Panc1 (cell line): Measurements from ENCODE around the gene SPATA6L. TPM values are rescaled to one million over a fixed set of nuclear protein-coding genes. Genes with fewer than 3 reads are reported as not detected.

Source experiments
- ATAC-seq: fragments of 200-7000 bp; cut with Tn5 transposase; 2 replicates; pipeline ENCODE4 v1.9.1; 2020; ENCODE audit warnings: mild to moderate bottlenecking, moderate library complexity
- BruUV-seq: library from RNA; stranded (reverse); fragments of 400-500 nt; replicated peaks from 2 replicates; lab custom pipeline; 2021; lab: Mats Ljungman, UMichigan
- CTCF ChIA-PET: fragments of 300-600 bp; sonication (Branson Sonifier 250); formaldehyde crosslinking; loops from one replicate; lab custom pipeline; 2022; ENCODE audit warnings: antibody characterized with exemption; lab: Charles Lee
- POLR2A ChIA-PET: fragments of 300-600 bp; sonication (Branson Sonifier 250); formaldehyde crosslinking; loops from one replicate; lab custom pipeline; 2022; ENCODE audit warnings: antibody characterized with exemption; lab: Charles Lee
- DNase-seq: peaks from one replicate; pipeline ENCODE4 v3.0.0-alpha.2; 2010; ENCODE audit warnings: low read depth, low spot score
- H3K27ac ChIP-seq: 2 replicates; pipeline ENCODE4 v1.5.1; 2011; ENCODE audit warnings: mild to moderate bottlenecking, low read length, inconsistent platforms
- H3K27me3 ChIP-seq: fragments of 200-500 bp; sonication (Bioruptor generic); 2 replicates; pipeline ENCODE4 v1.6.0; 2014; ENCODE audit warnings: low read length, inconsistent platforms; ENCODE audit not compliant: control insufficient read depth, insufficient read depth
- H3K36me3 ChIP-seq: fragments of 200-500 bp; sonication (Bioruptor generic); 2 replicates; pipeline ENCODE4 v1.5.1; 2014; ENCODE audit warnings: inconsistent platforms, mild to moderate bottlenecking, low read length, moderate library complexity; ENCODE audit not compliant: control insufficient read depth, insufficient read depth
- H3K4me1 ChIP-seq: 2 replicates; pipeline ENCODE4 v1.5.1; 2011; ENCODE audit warnings: inconsistent platforms, mild to moderate bottlenecking, low read length, moderate library complexity; ENCODE audit not compliant: control insufficient read depth, insufficient read depth
- H3K4me3 ChIP-seq, 2 experiments: 2 replicates each; pipeline ENCODE4 v1.5.1; 2011 to 2012; ENCODE audit warnings: low read depth in 2 of 2, low read length in 2 of 2, mild to moderate bottlenecking in 2 of 2, inconsistent platforms in 1 of 2, moderate library complexity in 1 of 2
- H3K9me3 ChIP-seq: fragments of 200-500 bp; sonication (Bioruptor generic); 2 replicates; pipeline ENCODE4 v1.5.1; 2014; ENCODE audit warnings: low read depth, mild to moderate bottlenecking, inconsistent platforms, low read length, moderate library complexity; ENCODE audit not compliant: control insufficient read depth, insufficient read depth
- CTCF ChIP-seq: fragments of 450-650 bp; IDR thresholded peaks from 2 replicates; pipeline ENCODE4 v1.5.1; 2017; ENCODE audit warnings: mild to moderate bottlenecking
- POLR2AphosphoS5 ChIP-seq: IDR thresholded peaks from 2 replicates; pipeline ENCODE4 v1.6.1; 2012; ENCODE audit warnings: mild to moderate bottlenecking, low read depth, low read length, moderate library complexity
- REST ChIP-seq, 2 experiments: IDR thresholded peaks; 2 replicates each; pipeline ENCODE4 v1.6.1; 2011 to 2012; ENCODE audit warnings: low read depth in 2 of 2, control low read depth in 1 of 2, low read length in 1 of 2, mild to moderate bottlenecking in 1 of 2, moderate library complexity in 1 of 2; ENCODE audit not compliant: insufficient read depth in 1 of 2
- SIN3A ChIP-seq: IDR thresholded peaks from 2 replicates; pipeline ENCODE4 v1.6.1; 2012; ENCODE audit warnings: low read depth, mild to moderate bottlenecking, low read length, moderate library complexity, borderline replicate concordance; ENCODE audit not compliant: insufficient read depth
- TCF7L2 ChIP-seq: IDR thresholded peaks from 2 replicates; pipeline ENCODE4 v1.6.1; 2011; ENCODE audit warnings: mild to moderate bottlenecking, low read depth, low read length, inconsistent platforms
- in situ Hi-C: cut with HindIII; loops from 2 replicates; pipeline ENCODE4 v1.10.0; 2016; ENCODE audit warnings: low sequenced_read_pairs, low pct_unique_long_range_greater_than_20kb
- intact Hi-C: fragments of 100-400 bp; cut with micrococcal nuclease; formaldehyde crosslinking; loops from one replicate; pipeline ENCODE4 v1.10.0; 2022; ENCODE audit not compliant: unreplicated experiment
- total RNA-seq: library from RNA; stranded (reverse); gene quantifications from one replicate; pipeline ENCODE4 v1.2.1, GENCODE V29; 2021; ENCODE audit not compliant: unreplicated experiment

Gene SPATA6L
- total RNA-seq, 1 experiment from 2014 or later = 0.13 TPM

GRCh38 chr9:4704129-4704528 lies 37.8 kb upstream of the SPATA6L start:
- Histone ChIP-seq H3K27ac (no peak overlapping the region), H3K36me3 (no peaks in the 10 kb centered on the region; the same call in 1 of the 2 replicates), H3K4me3 (no peak overlapping the region), H3K9me3 (no peaks in the 10 kb centered on the region), H3K27me3 (no peaks in the 10 kb centered on the region), H3K4me1 (no peaks in the 10 kb centered on the region)
- no peak for TF ChIP-seq SIN3A
- no peak for TF ChIP-seq POLR2AphosphoS5
- no peak for TF ChIP-seq TCF7L2
- ChIA-PET POLR2A (no interaction called here), CTCF (no interaction called here)
- in situ Hi-C loops (no loop called here), intact Hi-C loops (no loop called here)
- no peak for DNase-seq
- BruUV-seq = no TSS peak
- ATAC-seq = no peak

- Histone ChIP-seq H3K9me3 (no peaks in the 10 kb centered on the region), H3K36me3 (no peaks in the 10 kb centered on the region; the same call in 1 of the 2 replicates), H3K4me3 (no peak overlapping the region), H3K27me3 (no peaks in the 10 kb centered on the region), H3K27ac (no peak overlapping the region), H3K4me1 (no peaks in the 10 kb centered on the region)
- TF ChIP-seq REST (IDR thresholded peaks at IDR 0.05; ENCODE audit: insufficient read depth in 1 of 2, low read depth in 2 of 2, low read length in 1 of 2) = no peak
- TF ChIP-seq CTCF = no peak
- no peak for TF ChIP-seq POLR2AphosphoS5
- DNase-seq (no peak), ATAC-seq (no peak)
- no TSS peak for BruUV-seq
- POLR2A ChIA-PET = no interaction called here
- in situ Hi-C loops = no loop called here
- CTCF ChIA-PET = no interaction called here
- intact Hi-C loops = no loop called here
These were observed 35.2 kb upstream of the SPATA6L start for GRCh38 chr9:4701526-4701925.

DNA sequence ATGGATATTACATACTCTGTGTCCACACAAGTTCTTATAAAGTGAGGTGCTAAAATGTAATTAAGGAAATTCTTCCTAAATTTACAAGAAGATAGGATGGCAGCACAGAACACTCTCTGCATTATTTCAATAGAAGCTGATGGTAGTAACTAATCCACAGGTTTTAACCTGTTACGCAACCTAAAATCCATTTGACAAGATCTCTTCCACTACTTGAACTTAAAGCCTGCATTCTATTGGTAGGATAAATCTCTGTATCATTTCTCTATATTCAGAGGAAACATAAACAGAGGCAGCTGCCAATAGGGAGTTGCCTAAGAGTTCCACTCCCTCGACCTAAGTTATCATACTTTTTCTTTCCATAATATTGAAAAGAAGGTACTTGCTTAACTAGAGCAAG lies 34.7 kb upstream of the SPATA6L start:
- Histone ChIP-seq H3K4me1 (no peaks in the 10 kb centered on the region), H3K36me3 (no peaks in the 10 kb centered on the region; the same call in 1 of the 2 replicates), H3K27me3 (no peaks in the 10 kb centered on the region), H3K4me3 (no peak overlapping the region), H3K27ac (no peak overlapping the region), H3K9me3 (no peaks in the 10 kb centered on the region)
- in situ Hi-C loops = no loop called here
- POLR2A ChIA-PET = no interaction called here
- no TSS peak for BruUV-seq
- TF ChIP-seq CTCF (no peak), REST (IDR thresholded peaks at IDR 0.05; ENCODE audit: insufficient read depth in 1 of 2, low read depth in 2 of 2, low read length in 1 of 2) (no peak), POLR2AphosphoS5 (no peak), TCF7L2 (no peak), SIN3A (no peak)
- intact Hi-C loops = no loop called here
- ATAC-seq (no peak), DNase-seq (no peak)
- CTCF ChIA-PET = no interaction called here
